Breast epithelium (tissue), 3 donors: Measurements from ENCODE around the gene LAMA3.

Source experiments
- POLR2A ChIP-seq: fragments of 450-650 bp; IDR thresholded peaks from one replicate; pipeline ENCODE4 v1.6.1; 2016; ENCODE audit warnings: antibody characterized with exemption, mild to moderate bottlenecking, moderate library complexity
- POLR2AphosphoS5 ChIP-seq, 3 donors: sonication (generic); formaldehyde crosslinking; IDR thresholded peaks; one replicate each; pipeline ENCODE4 v1.6.1; 2017; ENCODE audit warnings: antibody characterized with exemption in 3 of 3
- TF ChIP-seq, protein P1 (sequence below), 3 donors: fragments of 450-650 bp; IDR thresholded peaks; one replicate each; pipeline ENCODE4 v1.5.1; 2016 to 2017; ENCODE audit warnings: antibody characterized with exemption in 3 of 3, mild to moderate bottlenecking in 3 of 3, moderate library complexity in 3 of 3

GRCh38 chr18:23887493-23887892 lies 198.2 kb downstream of the LAMA3 start:
- TF ChIP-seq, protein P1, sequence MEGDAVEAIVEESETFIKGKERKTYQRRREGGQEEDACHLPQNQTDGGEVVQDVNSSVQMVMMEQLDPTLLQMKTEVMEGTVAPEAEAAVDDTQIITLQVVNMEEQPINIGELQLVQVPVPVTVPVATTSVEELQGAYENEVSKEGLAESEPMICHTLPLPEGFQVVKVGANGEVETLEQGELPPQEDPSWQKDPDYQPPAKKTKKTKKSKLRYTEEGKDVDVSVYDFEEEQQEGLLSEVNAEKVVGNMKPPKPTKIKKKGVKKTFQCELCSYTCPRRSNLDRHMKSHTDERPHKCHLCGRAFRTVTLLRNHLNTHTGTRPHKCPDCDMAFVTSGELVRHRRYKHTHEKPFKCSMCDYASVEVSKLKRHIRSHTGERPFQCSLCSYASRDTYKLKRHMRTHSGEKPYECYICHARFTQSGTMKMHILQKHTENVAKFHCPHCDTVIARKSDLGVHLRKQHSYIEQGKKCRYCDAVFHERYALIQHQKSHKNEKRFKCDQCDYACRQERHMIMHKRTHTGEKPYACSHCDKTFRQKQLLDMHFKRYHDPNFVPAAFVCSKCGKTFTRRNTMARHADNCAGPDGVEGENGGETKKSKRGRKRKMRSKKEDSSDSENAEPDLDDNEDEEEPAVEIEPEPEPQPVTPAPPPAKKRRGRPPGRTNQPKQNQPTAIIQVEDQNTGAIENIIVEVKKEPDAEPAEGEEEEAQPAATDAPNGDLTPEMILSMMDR (IDR thresholded peaks at IDR 0.05) = no peak
- TF ChIP-seq POLR2AphosphoS5 (IDR thresholded peaks at IDR 0.05) (no peak), POLR2A (no peak)
